Measurements from ENCODE around the gene WHAMM. TPM values are rescaled to one million over a fixed set of nuclear protein-coding genes. Genes with fewer than 3 reads are reported as not detected.
A peak's percentile ranks its signal among the peaks of the same experiment; 100 is the strongest.

WHAMM gene
- polyA plus RNA-seq, 2 of the 4 experiments (the other 2 are of a cell fraction), result 5.1 to 5.6 TPM

GRCh38 chr15:82790321-82790720, 19.1 kb upstream of the WHAMM start (continued):
- TF ChIP-seq, protein P1, sequence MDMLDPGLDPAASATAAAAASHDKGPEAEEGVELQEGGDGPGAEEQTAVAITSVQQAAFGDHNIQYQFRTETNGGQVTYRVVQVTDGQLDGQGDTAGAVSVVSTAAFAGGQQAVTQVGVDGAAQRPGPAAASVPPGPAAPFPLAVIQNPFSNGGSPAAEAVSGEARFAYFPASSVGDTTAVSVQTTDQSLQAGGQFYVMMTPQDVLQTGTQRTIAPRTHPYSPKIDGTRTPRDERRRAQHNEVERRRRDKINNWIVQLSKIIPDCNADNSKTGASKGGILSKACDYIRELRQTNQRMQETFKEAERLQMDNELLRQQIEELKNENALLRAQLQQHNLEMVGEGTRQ (IDR thresholded peaks at IDR 0.05), result no peak

- no peak overlapping the region for H3K4me3 ChIP-seq
- DNase-seq (ENCODE audit: low read depth in 1 of 2, low spot score in 1 of 2) (no peak), ATAC-seq (no peak), FAIRE-seq (peak; percentile 18)
- 6% methylated on average over 1 of the region's 1 CpG for WGBS (ENCODE audit: missing lambda C conversion rate)
- POLR2A ChIA-PET, result no interaction called here
- H3K9me3 ChIP-seq, result peaks cover 3% of the 10 kb centered on the region; the same call in 1 of the 3 replicates
- H3K4me2 ChIP-seq, result no peak overlapping the region
- no peak for TF ChIP-seq CHD2 (IDR thresholded peaks at IDR 0.05; ENCODE audit: low read length, partially characterized antibody)
- TF ChIP-seq ZFP36 (IDR thresholded peaks at IDR 0.05; ENCODE audit: borderline replicate concordance, partially characterized antibody), result peak; percentile 15
- TF ChIP-seq, protein P2, sequence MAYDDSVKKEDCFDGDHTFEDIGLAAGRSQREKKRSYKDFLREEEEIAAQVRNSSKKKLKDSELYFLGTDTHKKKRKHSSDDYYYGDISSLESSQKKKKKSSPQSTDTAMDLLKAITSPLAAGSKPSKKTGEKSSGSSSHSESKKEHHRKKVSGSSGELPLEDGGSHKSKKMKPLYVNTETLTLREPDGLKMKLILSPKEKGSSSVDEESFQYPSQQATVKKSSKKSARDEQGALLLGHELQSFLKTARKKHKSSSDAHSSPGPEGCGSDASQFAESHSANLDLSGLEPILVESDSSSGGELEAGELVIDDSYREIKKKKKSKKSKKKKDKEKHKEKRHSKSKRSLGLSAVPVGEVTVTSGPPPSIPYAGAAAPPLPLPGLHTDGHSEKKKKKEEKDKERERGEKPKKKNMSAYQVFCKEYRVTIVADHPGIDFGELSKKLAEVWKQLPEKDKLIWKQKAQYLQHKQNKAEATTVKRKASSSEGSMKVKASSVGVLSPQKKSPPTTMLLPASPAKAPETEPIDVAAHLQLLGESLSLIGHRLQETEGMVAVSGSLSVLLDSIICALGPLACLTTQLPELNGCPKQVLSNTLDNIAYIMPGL (CRISPR knock-in tag; IDR thresholded peaks at IDR 0.05; ENCODE audit: borderline replicate concordance), result no peak
- TF ChIP-seq TFCP2L1 (CRISPR knock-in tag; IDR thresholded peaks at IDR 0.05), result no peak
- TF ChIP-seq BCL3 (IDR thresholded peaks at IDR 0.05), result no peak
- no peak for TF ChIP-seq PHF8 (IDR thresholded peaks at IDR 0.05; ENCODE audit: borderline replicate concordance, low read depth)
- no peak overlapping the region for H3K27ac ChIP-seq
- CTCF ChIA-PET, result no interaction called here
- no peaks in the 10 kb centered on the region for H3K4me1 ChIP-seq
These were observed 17.4 kb upstream of the WHAMM start for GRCh38 chr15:82792068-82792467.

DNA sequence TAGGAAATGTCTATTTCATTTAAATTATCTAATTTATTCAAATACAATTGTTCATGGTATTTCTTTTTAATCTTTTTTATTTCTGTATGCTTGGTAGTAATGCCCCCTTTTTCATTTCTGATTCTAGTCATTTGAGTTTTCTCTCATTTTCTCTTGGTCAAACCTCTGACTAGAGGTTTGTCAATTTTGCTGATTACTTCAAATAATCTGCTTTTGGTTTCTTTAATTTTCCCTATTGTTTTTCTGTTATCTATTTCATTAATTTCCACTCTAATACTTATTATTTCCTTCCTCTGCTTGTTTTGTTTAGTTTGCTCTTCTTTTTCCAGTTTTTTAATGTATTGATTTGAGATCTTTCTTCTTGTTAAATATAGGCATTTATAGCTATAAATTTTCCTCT, 15.7 kb upstream of the WHAMM start:
- no peak for ATAC-seq
- no peak for FAIRE-seq
- Histone ChIP-seq H3K4me3 (no peak overlapping the region), H3K27ac (no peak overlapping the region), H3K4me2 (no peak overlapping the region), H3K9me3 (peaks cover 3% of the 10 kb centered on the region; the same call in 1 of the 3 replicates), H3K4me1 (no peaks in the 10 kb centered on the region)
- POLR2A ChIA-PET, result no interaction called here
- TF ChIP-seq MAFK (IDR thresholded peaks at IDR 0.05; ENCODE audit: partially characterized antibody) (peak; percentile 58), TP53 (CRISPR knock-in tag; IDR thresholded peaks at IDR 0.05) (no peak), ELK1 (IDR thresholded peaks at IDR 0.05; ENCODE audit: low read depth, low read length) (no peak), SREBF2 (IDR thresholded peaks at IDR 0.05) (no peak), NR3C1 (IDR thresholded peaks at IDR 0.05) (no peak)
- CTCF ChIA-PET, result interaction anchor here (0.6 kb wide), 1 partner anchor 143 kb away, joined by 3 read pairs; no protein-coding TSS in a partner anchor
- DNase-seq (ENCODE audit: low read depth in 1 of 2, low spot score in 1 of 2), result no peak

GRCh38 chr15:82798104-82798503, 11.3 kb upstream of the WHAMM start:
- no peak for FAIRE-seq
- Histone ChIP-seq H3K4me2 (no peak overlapping the region), H3K27ac (no peak overlapping the region), H3K9me3 (peaks cover 3% of the 10 kb centered on the region; the same call in 1 of the 3 replicates), H3K4me3 (no peak overlapping the region), H3K4me1 (no peaks in the 10 kb centered on the region)
- DNase-seq (ENCODE audit: low read depth in 1 of 2, low spot score in 1 of 2), result no peak
- WGBS (ENCODE audit: missing lambda C conversion rate), result 28% methylated on average over 4 of the region's 4 CpGs
- POLR2A ChIA-PET, result no interaction called here
- no peak for ATAC-seq
- TF ChIP-seq, protein P3, sequence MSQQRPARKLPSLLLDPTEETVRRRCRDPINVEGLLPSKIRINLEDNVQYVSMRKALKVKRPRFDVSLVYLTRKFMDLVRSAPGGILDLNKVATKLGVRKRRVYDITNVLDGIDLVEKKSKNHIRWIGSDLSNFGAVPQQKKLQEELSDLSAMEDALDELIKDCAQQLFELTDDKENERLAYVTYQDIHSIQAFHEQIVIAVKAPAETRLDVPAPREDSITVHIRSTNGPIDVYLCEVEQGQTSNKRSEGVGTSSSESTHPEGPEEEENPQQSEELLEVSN (IDR thresholded peaks at IDR 0.05; ENCODE audit: borderline replicate concordance, low read depth), result no peak
- TF ChIP-seq SMC3 (IDR thresholded peaks at IDR 0.05) (no peak), NFE2L2 (conservative IDR thresholded peaks at IDR 0.05; ENCODE audit: low read length) (no peak), MAZ (IDR thresholded peaks at IDR 0.05; ENCODE audit: borderline replicate concordance, low read depth, low read length) (no peak), FOSB (CRISPR knock-in tag; IDR thresholded peaks at IDR 0.05) (no peak), FOSL2 (IDR thresholded peaks at IDR 0.05) (no peak), FOSL2 (CRISPR knock-in tag; IDR thresholded peaks at IDR 0.05) (no peak), POLR2A (IDR thresholded peaks at IDR 0.05; ENCODE audit: low read length) (no peak)
- CTCF ChIA-PET, result interaction anchor here (1.5 kb wide), 1 partner anchor 10 kb away, joined by 4 read pairs; no protein-coding TSS in a partner anchor
